Stimulated activated CD4-positive, alpha-beta T cell treated with anti-CD3 and anti-CD28 coated beads, Interleukin-12 subunit alpha, Interleukin-12 subunit beta, amount 100 ng/mL, for 4 hours (primary cell): Measurements from ENCODE around the gene BTG1.
"Not testable (repeated sequence)": the region's sequence is repeated elsewhere in the genome, so short reads cannot be mapped to it uniquely, and the experiment has no call there.

Experiments used
- DNase-seq: peaks from one replicate; pipeline ENCODE4 v3.0.0-alpha.2; 2020

BTG1 gene

DNA sequence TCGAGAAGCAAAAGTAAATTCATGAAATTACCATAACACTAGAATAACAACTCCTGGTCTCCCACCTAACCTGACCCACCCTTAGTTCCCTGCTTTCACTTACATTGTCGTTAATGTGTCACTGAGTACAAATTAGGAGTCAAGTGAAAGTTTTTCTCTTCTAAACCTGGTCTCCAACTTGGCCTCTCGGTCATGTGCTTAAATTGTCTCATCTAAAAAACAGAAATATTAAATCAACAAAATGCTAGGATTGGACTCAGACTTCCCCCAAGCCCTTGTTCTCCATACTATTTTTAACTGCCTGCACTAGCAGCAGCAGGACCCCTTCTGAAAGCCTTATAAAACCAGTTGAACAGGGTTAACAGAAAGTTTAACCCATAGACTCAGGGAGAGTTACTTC is 1.8 kb upstream of the BTG1 start:
- DNase-seq, result no peak

DNA sequence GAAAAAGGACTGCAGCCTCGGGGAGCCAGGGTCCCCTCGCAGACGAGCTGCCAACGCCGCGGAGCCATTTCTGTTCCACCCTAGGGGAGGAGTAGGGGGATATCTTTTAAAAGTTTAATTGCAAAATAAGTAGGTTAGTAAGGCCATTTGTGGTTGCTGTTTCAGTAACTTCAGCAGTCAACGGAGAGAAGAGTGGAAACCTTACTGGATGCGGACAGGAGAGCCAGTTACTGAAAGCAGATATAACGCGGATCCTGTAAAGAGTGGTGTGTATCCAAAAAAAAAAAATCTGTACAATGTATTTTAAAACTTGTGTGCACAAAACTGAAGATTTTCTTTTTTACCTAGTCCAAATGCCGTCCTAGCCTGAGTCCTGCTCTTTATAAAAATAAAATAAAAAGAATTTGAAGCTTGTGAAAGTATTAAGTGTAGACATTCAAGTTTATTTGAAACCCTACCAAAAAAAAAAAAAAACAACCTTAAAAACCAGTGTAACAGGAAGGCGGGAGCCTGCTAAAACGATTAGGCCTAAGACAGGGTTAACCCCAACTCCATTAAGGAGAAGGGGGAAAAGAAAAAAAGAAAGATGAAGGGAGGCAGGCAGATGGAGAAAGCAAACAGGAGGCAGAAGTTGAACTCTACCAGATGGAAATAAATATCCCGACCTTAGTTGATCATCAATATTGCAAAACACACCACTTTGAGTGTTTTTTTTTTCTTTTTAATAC is 1.0 kb upstream of the BTG1 start:
- no peak for DNase-seq

DNA sequence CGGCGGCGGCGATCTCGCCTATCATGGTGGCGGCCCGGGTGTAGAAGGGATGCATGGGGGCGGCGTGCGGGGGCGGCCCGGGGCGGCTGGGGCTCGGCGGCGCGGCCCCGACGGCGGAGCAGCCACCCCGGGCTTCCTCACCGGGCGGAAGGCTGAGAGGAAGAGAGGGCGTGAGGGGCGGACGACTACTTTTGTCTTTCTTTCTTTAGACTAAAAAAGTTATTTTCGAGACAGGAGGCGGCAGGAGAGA is 240 bp downstream of the BTG1 start:
- DNase-seq, result no peak

DNA sequence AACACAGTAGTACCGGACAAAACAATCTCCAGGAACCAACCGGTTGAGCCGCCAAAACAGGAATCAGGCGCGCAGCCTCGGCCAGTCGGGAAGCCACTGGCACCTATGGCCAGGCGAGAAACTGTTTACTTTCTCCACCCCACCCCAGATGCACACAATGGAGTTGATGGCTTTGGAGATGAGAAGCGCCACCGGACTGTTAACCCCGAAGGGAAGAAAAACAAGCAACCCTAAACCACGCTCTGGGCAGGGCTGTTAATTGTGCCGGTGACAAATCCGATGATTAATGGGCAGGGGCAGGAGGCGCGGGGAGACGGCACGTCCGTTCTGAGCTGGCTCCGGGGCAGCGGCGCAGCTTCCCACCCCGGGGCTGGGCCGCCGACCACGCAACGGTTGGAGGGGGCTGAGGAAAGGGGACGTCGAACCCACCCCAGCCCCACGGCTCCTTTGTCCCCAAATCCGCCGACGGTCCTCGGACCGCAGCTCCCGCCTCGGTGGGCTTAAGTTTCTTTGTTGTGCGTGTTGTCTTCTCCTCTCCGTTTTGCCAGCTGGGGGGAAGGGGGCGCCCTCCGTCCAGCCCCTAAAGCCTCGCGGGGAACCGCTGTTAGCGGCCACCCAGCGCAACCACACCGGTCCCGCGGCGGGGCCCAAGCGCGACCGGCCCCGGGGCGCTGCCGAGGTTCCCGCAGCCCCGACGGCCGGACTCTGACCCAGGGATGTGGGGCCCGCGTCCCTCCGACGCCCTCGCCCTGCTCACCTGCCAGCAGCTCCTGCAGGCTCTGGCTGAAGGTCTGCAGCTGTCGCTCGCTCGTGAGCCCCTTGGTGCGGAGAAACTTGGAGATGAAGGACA is 790 bp downstream of the BTG1 start:
- peak; percentile 41 for DNase-seq

DNA sequence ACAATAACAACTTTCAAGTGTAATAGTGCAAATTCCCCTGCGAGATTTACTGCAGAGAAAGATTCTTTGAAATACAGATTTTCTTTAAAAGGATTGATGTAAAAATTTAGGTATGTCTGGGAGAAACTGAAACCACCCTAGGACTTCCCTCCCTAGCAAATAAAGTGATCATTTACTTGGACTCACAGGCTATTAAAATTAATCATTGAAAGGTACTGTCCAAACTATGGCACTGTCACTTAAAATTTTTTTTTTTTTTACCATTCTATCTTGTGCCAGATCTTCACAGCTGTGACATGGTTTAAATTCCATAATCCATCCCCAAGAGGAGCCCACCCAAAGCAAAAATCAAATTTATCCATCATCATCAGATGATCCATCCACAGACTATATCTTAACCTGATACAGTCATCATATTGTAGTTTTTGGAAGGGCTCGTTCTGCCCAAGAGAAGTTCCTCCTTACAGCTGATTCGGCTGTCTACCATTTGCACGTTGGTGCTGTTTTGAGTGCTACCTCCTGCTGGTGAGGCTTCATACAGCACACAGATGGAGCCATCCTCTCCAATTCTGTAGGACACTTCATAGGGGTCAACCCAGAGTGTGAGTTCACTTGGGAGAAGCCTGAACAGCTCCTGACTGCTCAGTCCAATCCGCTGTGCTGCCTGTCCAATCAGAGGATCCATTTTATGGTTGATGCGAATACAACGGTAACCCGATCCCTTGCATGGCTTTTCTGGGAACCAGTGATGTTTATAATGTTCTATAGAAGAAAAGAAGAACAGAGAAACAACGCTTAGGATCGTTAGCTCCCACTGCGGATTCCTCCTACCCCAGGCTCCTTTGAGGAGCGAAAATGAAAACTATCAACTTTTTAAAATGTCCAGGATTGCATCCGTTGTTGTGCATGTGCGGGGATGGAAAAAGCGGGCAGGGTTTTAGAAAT is 1.7 kb downstream of the BTG1 start:
- DNase-seq, result peak; percentile 36

DNA sequence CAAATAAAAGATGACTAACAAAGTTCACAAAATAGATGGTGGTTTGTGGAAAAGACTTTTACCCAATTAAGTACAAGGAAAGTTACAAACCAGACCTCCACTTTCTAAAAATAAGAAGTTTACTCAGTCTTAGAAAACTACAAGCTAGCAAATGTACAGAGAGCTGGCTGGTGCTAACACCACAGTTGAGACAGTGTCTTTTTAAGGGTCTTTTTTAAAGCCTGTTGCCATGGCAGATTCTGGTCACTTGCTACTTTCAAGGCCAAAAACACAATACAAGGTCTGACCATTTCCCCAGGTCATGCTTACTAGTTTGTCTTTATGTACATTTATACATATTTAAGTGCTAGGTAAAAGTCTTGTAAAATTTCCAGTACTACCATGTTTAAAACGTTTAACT is 2.4 kb downstream of the BTG1 start:
- DNase-seq, result no peak

DNA sequence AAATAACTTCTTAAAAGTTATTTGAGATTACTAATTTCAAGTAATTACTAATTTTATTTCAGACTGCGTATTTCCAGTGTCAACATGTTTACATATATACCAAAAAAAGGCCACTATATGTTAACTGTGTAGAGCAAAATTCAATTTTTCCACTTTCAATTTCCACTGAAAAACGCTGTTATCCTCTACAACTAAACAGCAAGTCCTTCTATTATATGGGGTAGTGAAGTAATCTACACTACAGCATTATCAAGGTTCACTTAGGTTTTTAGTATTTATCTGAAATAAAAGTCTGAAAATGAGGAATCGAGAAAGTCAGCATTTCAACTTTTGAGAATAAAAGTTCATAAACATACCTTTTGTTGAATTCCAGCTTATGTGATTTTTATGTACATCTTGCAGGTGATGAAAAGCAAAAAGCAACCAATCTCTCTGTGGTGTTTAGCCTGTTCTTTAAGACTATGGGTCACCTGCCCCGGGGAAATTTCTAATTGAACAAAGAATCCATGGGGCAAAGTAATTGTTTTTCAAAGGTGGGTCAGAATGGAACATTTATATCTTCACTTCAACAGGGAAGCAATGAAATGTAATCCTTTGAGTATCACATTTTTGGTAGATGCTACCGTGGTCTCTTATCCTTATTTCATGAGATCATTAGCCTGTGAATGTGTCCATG is 3.3 kb downstream of the BTG1 start:
- DNase-seq, result no peak

DNA sequence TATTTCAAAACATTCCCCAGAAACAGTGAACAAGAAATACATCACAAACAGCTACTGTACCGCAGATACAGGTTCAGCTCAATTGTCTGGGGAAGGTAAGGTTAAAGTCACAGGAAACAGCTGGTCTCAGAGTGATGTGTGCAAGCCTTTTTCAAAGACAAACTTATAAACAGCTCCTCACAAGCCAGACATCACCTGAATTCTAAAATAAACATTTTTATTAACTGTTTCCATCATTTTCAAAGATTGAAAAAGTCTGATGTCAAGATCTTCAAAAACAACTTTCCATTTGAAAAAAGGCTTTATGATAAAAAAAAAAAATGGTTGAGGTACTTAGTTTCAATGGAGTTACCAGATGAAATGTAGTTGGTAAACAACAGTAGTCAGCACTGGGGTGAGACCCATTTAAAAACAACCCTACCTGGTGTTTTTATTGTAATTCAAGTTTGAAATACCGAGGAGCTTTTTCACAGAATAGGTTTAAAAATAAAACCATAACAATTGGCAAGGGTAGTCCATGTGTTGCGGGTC is 4.0 kb downstream of the BTG1 start:
- no peak for DNase-seq

DNA sequence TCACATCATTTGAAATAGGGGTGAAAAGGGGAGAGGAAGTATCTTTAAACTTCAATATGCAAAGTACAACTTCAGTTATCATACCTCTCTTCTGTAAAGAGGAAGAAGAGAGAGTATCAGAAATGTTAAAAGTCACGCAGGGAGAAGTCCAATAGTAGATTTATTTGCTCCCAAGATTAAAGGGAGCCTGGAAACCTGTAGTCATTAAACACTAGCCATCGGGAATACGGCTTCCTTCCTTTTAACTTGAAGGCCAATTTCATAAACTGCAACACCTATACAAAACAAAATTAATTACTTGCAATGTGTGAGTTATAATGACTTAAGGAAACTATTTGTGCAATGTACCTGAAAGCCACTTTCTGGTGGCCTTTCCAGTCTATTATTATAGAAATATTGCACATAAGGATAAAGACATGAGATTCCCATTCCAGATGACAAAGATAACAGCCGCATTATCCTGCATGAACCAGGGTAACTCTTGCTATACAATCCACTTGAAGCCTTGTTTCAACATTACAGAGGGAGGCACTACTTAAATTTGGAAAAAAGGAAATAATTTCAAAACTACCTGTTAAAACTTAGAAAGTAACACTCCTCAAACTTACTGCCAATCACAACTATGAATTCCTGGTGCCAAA is 4.6 kb downstream of the BTG1 start:
- no peak for DNase-seq

DNA sequence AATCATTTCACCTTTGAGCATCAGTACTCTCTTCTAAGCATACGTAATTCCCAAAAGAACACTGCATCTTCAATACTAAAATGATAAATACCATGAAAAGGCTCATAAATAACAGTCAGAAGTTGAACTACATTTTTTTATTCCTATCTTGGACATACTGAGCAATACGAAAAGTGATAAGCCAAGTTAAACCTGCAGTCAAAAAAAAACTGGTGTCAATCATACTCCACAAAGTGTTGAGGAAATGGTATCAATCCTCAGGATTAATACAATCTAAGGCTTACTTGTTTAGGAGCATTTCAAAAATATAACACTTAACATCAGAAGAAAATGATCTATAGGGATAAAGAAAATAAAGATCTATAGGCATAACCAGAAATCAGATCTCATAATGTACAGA is 5.5 kb downstream of the BTG1 start:
- DNase-seq, result no peak

DNA sequence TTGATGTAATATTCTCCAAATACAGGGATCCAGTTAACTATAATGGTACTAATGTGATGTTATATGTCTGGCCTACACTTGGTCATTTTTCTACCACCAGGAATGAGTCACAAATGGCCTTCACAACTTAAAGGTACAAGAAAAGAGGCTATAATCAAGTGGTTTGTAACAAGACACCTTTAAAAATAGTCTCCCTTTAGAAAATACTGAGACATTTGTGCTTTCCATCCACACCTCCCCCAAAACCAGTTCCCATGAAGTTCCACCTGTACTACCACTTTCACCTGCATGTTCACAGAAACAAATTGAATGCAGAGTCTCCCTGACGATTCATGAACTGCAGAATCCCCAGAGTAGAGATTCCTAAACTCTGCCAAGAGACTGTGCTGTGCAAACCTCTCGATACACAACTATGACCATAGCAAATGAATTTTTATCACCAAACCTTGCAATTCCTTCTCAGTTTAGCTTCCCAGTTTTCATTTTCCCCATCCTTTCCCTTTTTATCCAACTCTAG is 6.0 kb downstream of the BTG1 start:
- no peak for DNase-seq

DNA sequence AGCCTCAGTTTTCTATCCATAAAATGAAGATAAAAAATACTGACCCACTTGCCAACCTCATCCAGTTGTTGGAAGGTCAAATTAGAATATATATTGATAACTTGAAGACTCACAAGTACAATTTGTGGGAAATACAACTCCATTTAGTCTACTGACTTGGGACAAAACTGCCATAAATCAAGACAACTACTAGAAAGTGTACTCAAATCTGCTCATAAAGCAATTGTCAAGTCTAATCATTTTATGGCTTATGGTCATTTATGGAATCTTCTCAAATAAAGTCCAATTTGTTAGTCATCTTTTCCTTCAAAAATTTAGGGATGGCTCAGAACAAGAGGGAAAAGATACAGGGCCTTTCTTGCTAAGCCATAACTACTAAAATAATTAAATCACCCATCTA is 7.0 kb downstream of the BTG1 start:
- no peak for DNase-seq

DNA sequence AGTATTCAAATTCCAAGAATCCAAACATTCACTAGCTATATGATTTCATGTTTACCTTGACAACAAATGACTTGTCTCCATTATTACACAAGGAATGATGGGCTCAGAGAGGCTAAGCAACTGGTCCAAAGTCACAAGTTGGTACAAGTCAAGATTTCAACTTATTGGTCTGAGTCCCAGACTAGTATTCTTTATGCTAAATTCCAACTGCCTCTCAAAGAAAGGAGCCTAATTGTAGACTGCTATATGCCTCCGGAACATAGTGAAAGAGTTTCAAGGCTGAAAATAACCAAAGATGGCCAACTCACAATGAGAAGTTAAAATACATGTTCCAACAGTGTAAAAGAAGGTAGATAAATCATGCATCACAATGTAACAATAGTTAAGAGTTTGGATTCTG is 7.5 kb downstream of the BTG1 start:
- DNase-seq, result no peak

DNA sequence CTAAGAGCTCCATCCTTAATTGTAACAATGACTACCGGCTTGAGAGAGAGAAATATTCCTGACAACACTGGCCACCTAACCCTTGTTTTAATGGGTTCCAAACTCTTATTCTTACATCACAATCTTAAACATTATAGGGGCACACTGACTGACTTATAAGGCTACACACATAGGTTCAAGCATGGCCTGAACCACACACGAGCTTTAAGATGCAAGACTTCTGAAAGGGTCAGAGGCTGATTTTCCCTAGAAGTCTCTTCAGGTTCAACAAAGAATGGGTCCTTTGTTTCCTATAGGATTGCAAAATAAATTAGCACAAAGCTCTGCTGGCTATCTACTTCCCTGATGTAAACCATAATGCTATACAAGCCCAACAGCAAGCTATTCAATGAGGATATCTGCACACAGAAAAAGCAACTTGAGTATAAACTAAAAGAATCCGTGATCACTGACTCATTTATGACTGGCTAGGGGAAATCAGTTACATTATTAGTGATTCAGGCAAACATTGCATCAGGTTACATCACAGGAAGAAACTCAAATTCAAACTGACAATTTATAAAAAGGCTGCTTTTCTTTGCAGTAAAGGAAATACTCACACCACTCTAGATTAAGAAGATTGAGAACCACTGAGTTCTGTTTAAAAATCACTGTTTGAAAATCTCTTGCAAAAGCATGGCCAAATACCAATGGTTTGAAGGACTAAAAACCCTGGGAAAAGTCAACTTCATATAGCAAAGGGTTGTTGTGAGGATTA is 8.5 kb downstream of the BTG1 start:
- no peak for DNase-seq

DNA sequence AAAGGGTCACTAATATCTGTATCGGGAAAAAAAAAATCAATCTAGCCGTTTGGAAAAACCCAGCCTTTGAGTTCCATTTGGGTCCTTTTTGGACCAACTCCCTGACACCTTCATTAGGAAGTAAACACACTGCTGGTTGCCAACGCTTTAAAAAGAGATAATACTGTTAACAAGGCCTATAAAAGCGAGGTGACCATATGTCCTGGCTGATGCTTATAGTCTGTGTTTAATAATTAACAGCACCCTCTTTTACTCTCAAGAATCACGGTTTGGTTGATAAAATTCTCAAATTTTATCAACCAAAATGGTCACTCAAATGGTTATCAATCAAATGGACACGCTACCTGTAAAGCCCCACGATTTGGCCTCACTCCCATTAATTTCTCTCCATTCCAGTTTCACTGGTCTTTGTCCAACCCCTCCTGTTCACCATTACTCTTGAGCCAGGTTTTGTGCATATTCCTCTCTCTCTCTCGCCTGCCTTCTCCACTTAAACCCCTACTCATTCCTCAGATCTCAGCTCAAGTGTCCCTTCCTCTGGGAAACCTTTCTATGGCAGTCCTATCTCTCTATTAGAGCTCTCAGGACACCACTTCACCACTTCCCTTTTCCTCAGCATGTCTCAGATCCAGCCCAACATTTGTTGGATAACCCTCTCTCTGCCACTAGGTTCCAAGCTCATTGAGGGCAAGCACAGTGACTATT is 9.5 kb downstream of the BTG1 start:
- no peak for DNase-seq

DNA sequence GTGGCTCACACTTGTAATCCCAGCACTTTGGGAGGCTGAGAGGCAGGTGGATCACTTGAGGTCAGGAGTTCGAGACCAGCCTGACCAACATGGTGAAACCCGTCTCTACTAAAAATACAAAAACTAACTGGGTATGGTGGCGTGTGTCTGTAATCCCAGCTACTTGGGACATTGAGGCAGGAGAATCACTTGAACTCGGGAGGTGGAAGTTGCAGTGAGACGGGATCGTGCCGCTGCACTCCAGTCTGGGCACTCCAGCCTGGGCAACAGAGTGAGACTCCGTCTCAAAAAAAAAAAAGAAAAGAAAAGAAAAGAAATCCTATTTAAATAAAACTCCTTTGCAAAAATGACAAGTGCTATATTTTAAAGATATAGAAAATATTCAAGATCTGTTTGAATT is 10.1 kb downstream of the BTG1 start:
- not testable (repeated sequence) for DNase-seq

DNA sequence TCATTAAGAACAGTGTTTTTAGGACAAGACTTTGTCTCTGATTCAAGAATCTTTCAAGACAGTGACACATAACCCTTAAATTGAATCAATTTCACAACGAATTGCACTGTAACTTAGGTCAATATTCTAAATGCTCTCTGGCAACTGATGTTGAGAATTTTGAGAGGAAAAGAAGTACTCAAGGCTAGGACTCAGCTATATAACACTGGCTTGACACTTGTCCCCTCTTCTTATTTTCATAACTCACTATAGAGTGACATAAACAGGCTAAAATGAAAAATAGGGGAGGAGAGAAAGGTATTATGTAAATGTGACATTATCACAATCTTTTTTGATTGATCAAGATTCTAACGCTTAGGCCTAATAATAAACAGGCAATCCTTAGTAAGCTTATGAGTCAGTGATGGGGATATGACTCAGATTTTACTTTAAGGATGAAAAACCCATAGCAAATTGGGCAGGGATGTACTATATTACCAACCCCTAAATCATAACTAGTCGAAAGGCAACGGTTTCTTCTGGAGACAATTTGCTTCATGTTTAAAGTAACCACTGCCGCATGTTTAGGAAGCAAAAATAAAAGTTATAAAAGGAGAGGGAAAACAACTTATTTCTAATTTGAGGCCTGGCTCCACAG is 10.9 kb downstream of the BTG1 start:
- no peak for DNase-seq

DNA sequence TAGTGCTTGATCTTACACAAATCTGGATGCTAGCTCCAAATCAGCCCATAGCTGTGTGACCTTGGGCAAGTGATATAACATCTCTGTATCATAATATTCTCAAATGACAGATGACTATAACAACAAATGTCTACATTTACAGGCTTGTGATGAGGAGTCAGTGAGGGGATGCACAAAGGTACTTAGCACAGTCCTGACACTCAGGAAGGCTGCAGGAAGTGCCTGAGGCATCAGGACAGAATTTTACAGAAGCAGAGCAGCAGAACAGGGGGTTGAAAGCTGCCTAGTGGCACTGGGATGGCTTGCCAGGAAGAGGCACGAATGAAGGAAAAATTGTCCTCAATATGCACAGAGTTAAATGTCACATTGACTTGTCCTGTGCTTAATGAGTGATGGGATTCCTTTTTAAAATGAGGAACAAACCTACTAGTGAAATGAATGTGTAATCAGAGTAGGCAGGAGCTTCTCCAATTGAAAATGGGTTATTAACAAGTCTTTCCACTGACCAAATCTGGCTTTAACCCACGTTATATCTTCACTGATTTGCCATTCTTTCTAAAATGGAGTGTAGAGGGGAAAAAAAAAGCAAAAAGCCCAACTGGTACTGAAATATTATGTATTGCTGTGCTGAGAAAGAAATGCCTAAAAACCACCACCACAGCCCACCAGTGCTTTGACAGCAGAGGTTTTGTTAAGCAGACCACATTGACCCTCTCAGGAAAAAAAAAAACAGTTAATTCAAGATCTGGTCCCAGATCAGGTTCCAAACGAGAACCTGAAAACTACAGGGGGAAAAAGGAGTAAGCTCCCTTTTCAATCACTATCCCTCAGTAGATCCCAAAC is 11.6 kb downstream of the BTG1 start:
- DNase-seq, result no peak

DNA sequence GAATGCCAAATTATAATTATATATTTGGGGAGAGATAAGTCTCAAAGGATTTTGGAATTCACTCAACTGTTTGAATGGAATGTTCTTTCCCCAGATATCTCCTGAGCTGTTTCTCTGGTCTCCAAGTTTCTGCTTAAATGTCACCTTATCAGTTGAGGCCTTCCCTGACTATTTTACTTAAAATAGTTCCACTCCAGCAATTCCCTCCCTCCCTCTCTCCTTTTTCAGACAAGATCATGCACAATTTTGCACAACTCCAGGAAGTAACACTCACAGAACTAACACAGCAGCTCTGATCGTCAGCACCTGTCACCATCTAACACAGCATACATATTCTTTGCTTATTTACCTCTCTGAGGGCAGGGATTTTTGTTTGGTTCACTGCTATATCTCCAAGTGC is 12.5 kb downstream of the BTG1 start:
- no peak for DNase-seq
